ENCODE results near the gene NCOR2. TPM values are rescaled to one million over a fixed set of nuclear protein-coding genes. Genes with fewer than 3 reads are reported as not detected.

NCOR2 gene
- total RNA-seq, 2 donors from 2014 or later, result 185 to 207 TPM

- Mint-ChIP-seq H3K36me3 (ENCODE audit: low read depth) (peaks cover 11% of the 10 kb centered on the region), H3K27me3 (ENCODE audit: insufficient read depth) (no peaks in the 10 kb centered on the region), H3K27ac (peak overlapping the region; percentile 58), H3K4me1 (peaks cover 19% of the 10 kb centered on the region), H3K9me3 (no peaks in the 10 kb centered on the region), H3K4me3 (no peak overlapping the region)
- no peak for DNase-seq
- TF ChIP-seq CTCF (conservative IDR thresholded peaks at IDR 0.05), result no peak
- Histone ChIP-seq H3K27ac (ENCODE audit: low read depth, low read length) (no peak overlapping the region), H3K36me3 (ENCODE audit: control insufficient read depth, insufficient read depth, low read length) (no peaks in the 10 kb centered on the region), H3K9me3 (ENCODE audit: control insufficient read depth, low read length) (no peaks in the 10 kb centered on the region), H3K9ac (ENCODE audit: extremely low read depth, low read length, poor library complexity, severe bottlenecking) (no peak overlapping the region), H3K27me3 (ENCODE audit: control insufficient read depth, insufficient read depth, low read length, poor library complexity, severe bottlenecking) (no peaks in the 10 kb centered on the region), H3K4me3 (ENCODE audit: low read length) (no peak overlapping the region), H3K4me1 (ENCODE audit: control insufficient read depth, insufficient read depth, low read length) (peaks cover 6% of the 10 kb centered on the region)
- 86% methylated on average over 8 of the region's 8 CpGs; no CpG with 5 or more reads in 1 of the 2 experiments for WGBS, 2 experiments (ENCODE audit: insufficient coverage in 1 of 2, insufficient read length in 1 of 2)
Measured at GRCh38 chr12:124544983-124545382, 22.4 kb downstream of the NCOR2 start.

- peaks cover 11% of the 10 kb centered on the region for H3K36me3 Mint-ChIP-seq (ENCODE audit: low read depth)
- H3K9me3 Mint-ChIP-seq, result no peaks in the 10 kb centered on the region
- H3K27ac Mint-ChIP-seq, result peak overlapping the region; percentile 76
- peaks cover 24% of the 10 kb centered on the region for H3K4me1 Mint-ChIP-seq
- no peaks in the 10 kb centered on the region for H3K27me3 Mint-ChIP-seq (ENCODE audit: insufficient read depth)
- H3K4me3 Mint-ChIP-seq, result no peak overlapping the region
- Histone ChIP-seq H3K9me3 (ENCODE audit: control insufficient read depth, low read length) (no peaks in the 10 kb centered on the region), H3K27me3 (ENCODE audit: control insufficient read depth, insufficient read depth, low read length, poor library complexity, severe bottlenecking) (no peaks in the 10 kb centered on the region), H3K4me1 (ENCODE audit: control insufficient read depth, insufficient read depth, low read length) (peaks cover 6% of the 10 kb centered on the region), H3K36me3 (ENCODE audit: control insufficient read depth, insufficient read depth, low read length) (no peaks in the 10 kb centered on the region), H3K9ac (ENCODE audit: extremely low read depth, low read length, poor library complexity, severe bottlenecking) (no peak overlapping the region), H3K4me3 (ENCODE audit: low read length) (no peak overlapping the region), H3K27ac (ENCODE audit: low read depth, low read length) (no peak overlapping the region)
- TF ChIP-seq CTCF (conservative IDR thresholded peaks at IDR 0.05), result no peak
- 80 to 82% methylated on average over 10 to 16 of the region's 16 CpGs for WGBS, 2 experiments (ENCODE audit: insufficient coverage in 1 of 2, insufficient read length in 1 of 2)
- no peak for DNase-seq
Measured at GRCh38 chr12:124544311-124544970, 23.0 kb downstream of the NCOR2 start.

GRCh38 chr12:124543590-124544310 is 23.7 kb downstream of the NCOR2 start:
- no peak for DNase-seq
- no peak overlapping the region for H3K4me3 ChIP-seq (ENCODE audit: low read length)

More at GRCh38 chr12:124543590-124544310, 23.7 kb downstream of the NCOR2 start:
- Mint-ChIP-seq H3K4me1 (peaks cover 27% of the 10 kb centered on the region), H3K36me3 (ENCODE audit: low read depth) (peaks cover 11% of the 10 kb centered on the region), H3K27me3 (ENCODE audit: insufficient read depth) (no peaks in the 10 kb centered on the region), H3K4me3 (no peak overlapping the region), H3K27ac (peak overlapping the region; percentile 81), H3K9me3 (no peaks in the 10 kb centered on the region)
- H3K27me3 ChIP-seq (ENCODE audit: control insufficient read depth, insufficient read depth, low read length, poor library complexity, severe bottlenecking), result no peaks in the 10 kb centered on the region
- H3K4me1 ChIP-seq (ENCODE audit: control insufficient read depth, insufficient read depth, low read length), result peaks cover 6% of the 10 kb centered on the region
- H3K9ac ChIP-seq (ENCODE audit: extremely low read depth, low read length, poor library complexity, severe bottlenecking), result peak overlapping the region; percentile 34
- no peaks in the 10 kb centered on the region for H3K36me3 ChIP-seq (ENCODE audit: control insufficient read depth, insufficient read depth, low read length)
- H3K27ac ChIP-seq (ENCODE audit: low read depth, low read length), result peak overlapping the region; percentile 70
- 67 to 71% methylated on average over 11 to 37 of the region's 37 CpGs for WGBS, 2 experiments (ENCODE audit: insufficient coverage in 1 of 2, insufficient read length in 1 of 2)
- no peak for TF ChIP-seq CTCF (conservative IDR thresholded peaks at IDR 0.05)
- H3K9me3 ChIP-seq (ENCODE audit: control insufficient read depth, low read length), result no peaks in the 10 kb centered on the region
